ENCODE measurements around the gene EML4.

DNA sequence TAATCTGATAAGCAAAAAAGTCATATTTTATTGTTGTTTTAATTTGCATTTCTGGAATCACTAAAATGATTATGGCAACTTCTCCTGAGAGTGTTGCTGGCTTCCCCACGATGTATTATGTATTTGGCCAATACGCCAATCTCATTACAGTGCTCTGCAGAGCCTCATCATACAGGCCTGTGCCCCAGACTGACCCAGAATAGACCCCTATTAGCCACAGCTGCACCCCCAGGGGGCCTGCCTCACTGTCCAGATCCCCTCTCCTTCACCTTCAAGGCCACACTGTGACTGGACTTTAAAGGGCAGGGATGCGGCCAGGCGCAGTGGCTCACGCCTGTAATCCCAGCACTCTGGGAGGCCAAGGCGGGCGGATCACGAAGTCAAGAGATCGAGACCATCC is 209.3 kb downstream of the EML4 start:
- no peak for TF ChIP-seq GATA3 (IDR thresholded peaks at IDR 0.05; ENCODE audit: low read depth, low read length)
- TF ChIP-seq GATA2 (IDR thresholded peaks at IDR 0.05; ENCODE audit: low read depth, low read length): no peak

Measured in SH-SY5Y (cell line).